K562 (cell line): ENCODE results near the gene RFX3. TPM values are rescaled to one million over a fixed set of nuclear protein-coding genes. Genes with fewer than 3 reads are reported as not detected.

Experiments
- ATAC-seq: fragments of 200-7000 bp; cut with Tn5 transposase; 3 replicates; pipeline ENCODE4 v1.9.1; 2020; ENCODE audit warnings: moderate library complexity
- BruUV-seq: library from RNA; stranded (reverse); fragments of 400-500 nt; replicated peaks from 2 replicates; lab custom pipeline; 2021; lab: Mats Ljungman, UMichigan
- CTCF ChIA-PET: fragments of 300-600 bp; formaldehyde crosslinking; extraction: SDS; loops from one replicate; lab custom pipeline; 2021; ENCODE audit warnings: low intra/inter-chr PET ratio; lab: Yijun Ruan, JAX
- POLR2A ChIA-PET: fragments of 300-600, 350-650 bp; sonication (Branson Sonifier 250); formaldehyde crosslinking; extraction: SDS; loops from one replicate; lab custom pipeline; 2021; ENCODE audit warnings: antibody characterized with exemption, inconsistent platforms; lab: Yijun Ruan, JAX
- DNase-seq, 4 experiments: peaks; one replicate each; pipeline versions ENCODE4 v3.0.0 to v3.0.0-alpha.2; 2011 to 2018; ENCODE audit warnings: low spot score in 3 of 4, mixed read lengths in 3 of 4; ENCODE audit errors: extremely low read depth in 1 of 4
- FAIRE-seq: peaks from 2 replicates; lab custom pipeline; 2011; peaks lifted over from hg19 to GRCh38; lab: Jason Lieb, UNC
- H2AFZ ChIP-seq: 2 replicates; pipeline ENCODE4 v1.6.0; 2011; ENCODE audit warnings: low read depth, low read length, control low read depth, inconsistent platforms
- H3K27ac ChIP-seq: fragments of 200-600 bp; 3 replicates; pipeline ENCODE4 v1.8.0; 2011; ENCODE audit warnings: low read depth, mild to moderate bottlenecking, control low read depth, inconsistent platforms, low read length, moderate library complexity, mixed read lengths; ENCODE audit errors: extremely low read depth
- H3K27me3 ChIP-seq, 2 experiments: fragments of 300-600 bp in 1 of 2; 2 replicates in 1 of 2; 3 replicates in 1 of 2; pipeline versions ENCODE4 v1.6.0 to v1.8.0; 2011; ENCODE audit warnings: inconsistent platforms in 2 of 2, low read length in 2 of 2, mild to moderate bottlenecking in 1 of 2, mixed read lengths in 1 of 2, moderate library complexity in 1 of 2; ENCODE audit not compliant: control insufficient read depth in 2 of 2, insufficient read depth in 2 of 2
- H3K36me3 ChIP-seq: fragments of 300-600 bp; 3 replicates; pipeline ENCODE4 v1.8.0; 2011; ENCODE audit warnings: mild to moderate bottlenecking, low read length, inconsistent platforms; ENCODE audit not compliant: control insufficient read depth, insufficient read depth
- H3K4me1 ChIP-seq, 2 experiments: fragments of 200-600 bp in 1 of 2; replicated peaks in 1 of 2; 2 replicates in 1 of 2; 3 replicates in 1 of 2; pipeline versions ENCODE4 v1.5.1 to v1.8.0; 2011; ENCODE audit warnings: inconsistent platforms in 2 of 2, low read length in 2 of 2, mild to moderate bottlenecking in 1 of 2, mixed read lengths in 1 of 2, moderate library complexity in 1 of 2; ENCODE audit not compliant: control insufficient read depth in 2 of 2, insufficient read depth in 2 of 2
- H3K4me2 ChIP-seq: 2 replicates; pipeline ENCODE4 v1.6.1; 2011; ENCODE audit warnings: low read length, control low read depth, inconsistent platforms, mixed read lengths; ENCODE audit not compliant: insufficient read depth
- H3K4me3 ChIP-seq: fragments of 200-600 bp; sonication (generic), shearing (Covaris generic); 2 replicates; pipeline ENCODE4 v1.5.1; 2016; ENCODE audit warnings: control low read depth, inconsistent platforms
- H3K79me2 ChIP-seq: fragments of 200-600 bp; 3 replicates; pipeline ENCODE4 v1.8.0; 2011; ENCODE audit warnings: low read length, inconsistent platforms; ENCODE audit not compliant: control insufficient read depth, insufficient read depth
- H3K9ac ChIP-seq, 2 experiments: 2 replicates each; pipeline versions ENCODE4 v1.6.0 to v1.6.1; 2011; ENCODE audit warnings: low read depth in 2 of 2, low read length in 2 of 2, control low read depth in 1 of 2, inconsistent platforms in 1 of 2, mild to moderate bottlenecking in 1 of 2, mixed read lengths in 1 of 2; ENCODE audit not compliant: insufficient read depth in 1 of 2
- H3K9me1 ChIP-seq: one replicate; pipeline ENCODE4 v1.6.0; 2011; ENCODE audit warnings: inconsistent platforms, mild to moderate bottlenecking, low read length, moderate library complexity; ENCODE audit not compliant: control insufficient read depth, insufficient read depth
- H3K9me3 ChIP-seq: replicated peaks from 2 replicates; pipeline ENCODE4 v1.5.1; 2011; ENCODE audit warnings: low read depth, low read length, inconsistent platforms; ENCODE audit not compliant: control insufficient read depth, insufficient read depth
- H4K20me1 ChIP-seq: replicated peaks from 2 replicates; pipeline ENCODE4 v1.6.1; 2011; ENCODE audit warnings: low read length, inconsistent platforms, mixed read lengths; ENCODE audit not compliant: control insufficient read depth, insufficient read depth
- JUND ChIP-seq, 2 experiments: IDR thresholded peaks; 2 replicates in 1 of 2; 3 replicates in 1 of 2; pipeline ENCODE4 v1.6.1; 2011; ENCODE audit warnings: borderline replicate concordance in 2 of 2, low read depth in 2 of 2, low read length in 2 of 2, improper control_type of control experiment in 1 of 2, missing biosample characterization in 1 of 2, missing genetic modification characterization in 1 of 2, missing genetic modification reagents in 1 of 2
- KLF10 ChIP-seq: fragments of 250-450 bp; sonication (Bioruptor Pico); IDR thresholded peaks from 2 replicates; pipeline ENCODE4 v1.6.1; 2021; ENCODE audit warnings: matching md5 sums
- PHB ChIP-seq: fragments of 250-450 bp; sonication (Bioruptor Pico); IDR thresholded peaks from 2 replicates; pipeline ENCODE4 v1.5.0; 2021
- PHB2 ChIP-seq: fragments of 450-650 bp; IDR thresholded peaks from 2 replicates; pipeline ENCODE4 v1.6.1; 2017; ENCODE audit warnings: low read depth
- POLR2AphosphoS5 ChIP-seq: IDR thresholded peaks from 2 replicates; pipeline ENCODE4 v1.6.1; 2011; ENCODE audit warnings: mild to moderate bottlenecking, low read depth, low read length, moderate library complexity; ENCODE audit not compliant: control insufficient read depth, insufficient read depth
- RCOR1 ChIP-seq, 2 experiments: IDR thresholded peaks; 2 replicates each; pipeline ENCODE4 v1.6.1; 2012; ENCODE audit warnings: low read depth in 2 of 2, low read length in 2 of 2, borderline replicate concordance in 1 of 2, improper control_type of control experiment in 1 of 2
- SAFB2 ChIP-seq: fragments of 200-400 bp; formaldehyde crosslinking; IDR thresholded peaks from 2 replicates; pipeline ENCODE4 v1.6.1; 2018; ENCODE audit warnings: borderline replicate concordance, low read length, low read depth, moderate library complexity; ENCODE audit not compliant: severe bottlenecking
- ZEB2 ChIP-seq: fragments of 450-650 bp; IDR thresholded peaks from 2 replicates; pipeline ENCODE4 v1.6.1; 2016
- ZNF143 ChIP-seq: sonication (generic); formaldehyde crosslinking; IDR thresholded peaks from 2 replicates; pipeline ENCODE4 v1.9.0; 2022; ENCODE audit warnings: mild to moderate bottlenecking, missing genetic modification reagents
- ZNF584 ChIP-seq: fragments of 200-800 bp; sonication (Bioruptor generic); IDR thresholded peaks from 2 replicates; pipeline ENCODE4 v1.6.1; 2016; ENCODE audit warnings: low read depth, mild to moderate bottlenecking, missing genetic modification characterization, missing compliant biosample characterization
- ZNF785 ChIP-seq: fragments of 250-450 bp; sonication (Bioruptor Pico); IDR thresholded peaks from 2 replicates; pipeline ENCODE4 v1.4.0; 2020; ENCODE audit warnings: mild to moderate bottlenecking
- WGBS: fragments of 100-300 bp; shearing (Covaris generic); methylation state at CpG from one replicate; pipeline ENCODE4 v1.1.6; 2016; ENCODE audit warnings: low coverage, mixed read lengths; ENCODE audit not compliant: insufficient coverage; ENCODE audit errors: missing lambda C conversion rate; 5-methylcytosine and 5-hydroxymethylcytosine counted together
- in situ Hi-C: fragments of 300-500 bp; cut with MboI; formaldehyde crosslinking; loops from 4 replicates; pipeline ENCODE4 v1.15.0; 2018; ENCODE audit warnings: inconsistent platforms, mixed read lengths
- intact Hi-C: fragments of 100-400 bp; cut with micrococcal nuclease; formaldehyde crosslinking; loops from 2 replicates; pipeline ENCODE4 v1.14.2; 2022
- polyA plus RNA-seq, 8 experiments: library from polyadenylated mRNA; depleted of rRNA in 4 of 8; stranded (reverse) in 5 of 8; unstranded in 3 of 8; fragments of >200 nt; fragmentation: Nextera tagmentation in 2 of 8; fragmentation: Illumina TruSeq in 1 of 8; extraction: Ambion mirVana in 2 of 8; extraction: Trizol in 1 of 8; gene quantifications; 2 replicates each; pipeline versions ENCODE4 v1.2.1 to v1.2.3, GENCODE V29; 2011 to 2014; ENCODE audit warnings: inconsistent platforms in 1 of 8, missing spikeins in 1 of 8
- total RNA-seq, 7 experiments: library from RNA; depleted of rRNA in 6 of 7; stranded (reverse); fragments of >200 nt in 6 of 7; fragmentation: Illumina TruSeq in 2 of 7; extraction: Trizol in 2 of 7; gene quantifications; 2 replicates each; pipeline versions ENCODE4 v1.2.1 to v1.2.3, GENCODE V29; 2011 to 2021; ENCODE audit warnings: low replicate concordance in 1 of 7
- TF ChIP-seq, protein P1 (sequence below), 2 experiments: fragments of 200-800 bp in 1 of 2; sonication (Bioruptor generic) in 1 of 2; sonication (generic) in 1 of 2; formaldehyde crosslinking in 1 of 2; IDR thresholded peaks in 1 of 2; conservative IDR thresholded peaks in 1 of 2; 2 replicates each; pipeline versions ENCODE4 v1.5.0 to v1.6.1; 2016 to 2020; ENCODE audit warnings: missing compliant biosample characterization in 1 of 2, missing genetic modification characterization in 1 of 2, missing genetic modification reagents in 1 of 2
- TF ChIP-seq, protein P2 (sequence below): fragments of 150-350 bp; conservative IDR thresholded peaks from 2 replicates; pipeline ENCODE4 v1.6.1; 2014; ENCODE audit warnings: low read length
- TF ChIP-seq, protein P3 (sequence below): fragments of 450-650 bp; IDR thresholded peaks from 2 replicates; pipeline ENCODE4 v1.6.1; 2017; ENCODE audit warnings: antibody characterized with exemption

The RFX3 gene
- total and polyA plus RNA-seq, 9 of the 15 experiments (the other 6 are each of a cell fraction or from before 2014, with no cell fraction given): 0.86 to 4.9 (median 2.0) TPM

DNA sequence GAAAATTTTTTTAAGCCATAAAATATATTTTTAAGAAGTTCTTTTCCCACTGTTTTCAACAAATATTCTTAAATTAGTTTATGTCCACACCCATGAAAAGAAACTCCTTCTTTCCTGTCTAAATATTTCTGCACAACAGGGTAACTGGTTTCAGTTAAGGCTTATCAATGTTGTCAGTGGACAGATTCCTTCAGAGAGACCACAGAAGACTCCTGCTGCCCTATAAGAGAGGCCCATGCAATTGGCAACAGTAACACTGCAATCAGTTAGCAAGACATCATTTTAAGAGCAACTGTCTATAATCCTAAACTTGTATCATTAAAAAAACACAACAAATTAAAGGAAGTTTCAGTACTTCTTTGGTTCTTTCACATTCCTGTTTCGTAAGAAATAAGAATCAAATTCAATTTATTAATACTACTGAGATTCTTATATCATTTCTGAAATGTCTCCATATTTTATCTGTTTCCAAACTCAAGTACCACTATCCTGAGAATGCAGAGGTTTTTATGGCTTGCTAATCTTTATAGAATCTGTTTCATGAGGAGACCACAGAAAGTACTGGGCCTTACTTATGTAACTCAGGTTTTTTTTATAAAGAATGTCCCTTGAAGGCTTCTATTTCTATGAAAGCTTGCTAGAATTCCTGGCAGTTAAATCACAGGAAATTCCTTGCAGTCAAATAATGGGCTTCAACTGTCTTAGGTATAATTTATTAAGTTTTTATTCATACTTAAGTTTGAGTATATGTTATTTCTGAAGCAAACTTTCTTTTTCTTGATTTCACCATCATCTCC is 240.2 kb downstream of the RFX3 start:
- CTCF ChIA-PET: no interaction called here
- in situ Hi-C loops (no loop called here), intact Hi-C loops (no loop called here)
- no peaks in the 10 kb centered on the region for H3K27me3 ChIP-seq
- H3K4me2 ChIP-seq: no peak overlapping the region
- POLR2A ChIA-PET: no interaction called here
- FAIRE-seq (no peak), DNase-seq (no peak), ATAC-seq (no peak)
- H3K9me3 ChIP-seq: no peaks in the 10 kb centered on the region
- H4K20me1 ChIP-seq: no peaks in the 10 kb centered on the region
- H2AFZ ChIP-seq: no peak overlapping the region
- no peak overlapping the region for H3K9ac ChIP-seq
- H3K79me2 ChIP-seq: no peaks in the 10 kb centered on the region
- no peaks in the 10 kb centered on the region for H3K4me1 ChIP-seq
- H3K9me1 ChIP-seq: no peaks in the 10 kb centered on the region
- BruUV-seq: no TSS peak
- no peak overlapping the region for H3K27ac ChIP-seq
- H3K4me3 ChIP-seq: no peak overlapping the region
- 38% methylated on average over 1 of the region's 1 CpG for WGBS
- no peaks in the 10 kb centered on the region for H3K36me3 ChIP-seq
- TF ChIP-seq PHB2 (no peak), SAFB2 (no peak), POLR2AphosphoS5 (no peak), PHB (CRISPR knock-in tag) (no peak), ZNF584 (CRISPR knock-in tag) (no peak), RCOR1 (IDR thresholded peaks at IDR 0.05; ENCODE audit: borderline replicate concordance in 1 of 2, low read depth in 2 of 2, low read length in 2 of 2) (no peak), JUND (IDR thresholded peaks at IDR 0.05; ENCODE audit: borderline replicate concordance, low read depth, low read length) (no peak), JUND (tag; IDR thresholded peaks at IDR 0.05; ENCODE audit: borderline replicate concordance, low read depth, low read length) (no peak), KLF10 (CRISPR knock-in tag) (no peak), ZEB2 (no peak), ZNF785 (no peak), ZNF143 (CRISPR knock-in tag) (no peak)
- TF ChIP-seq, protein P1, sequence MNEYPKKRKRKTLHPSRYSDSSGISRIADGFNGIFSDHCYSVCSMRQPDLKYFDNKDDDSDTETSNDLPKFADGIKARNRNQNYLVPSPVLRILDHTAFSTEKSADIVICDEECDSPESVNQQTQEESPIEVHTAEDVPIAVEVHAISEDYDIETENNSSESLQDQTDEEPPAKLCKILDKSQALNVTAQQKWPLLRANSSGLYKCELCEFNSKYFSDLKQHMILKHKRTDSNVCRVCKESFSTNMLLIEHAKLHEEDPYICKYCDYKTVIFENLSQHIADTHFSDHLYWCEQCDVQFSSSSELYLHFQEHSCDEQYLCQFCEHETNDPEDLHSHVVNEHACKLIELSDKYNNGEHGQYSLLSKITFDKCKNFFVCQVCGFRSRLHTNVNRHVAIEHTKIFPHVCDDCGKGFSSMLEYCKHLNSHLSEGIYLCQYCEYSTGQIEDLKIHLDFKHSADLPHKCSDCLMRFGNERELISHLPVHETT (CRISPR knock-in tag; conservative IDR thresholded peaks at IDR 0.05 in 1 of 2, IDR thresholded peaks at IDR 0.05 in 1 of 2): no peak
- TF ChIP-seq, protein P2, sequence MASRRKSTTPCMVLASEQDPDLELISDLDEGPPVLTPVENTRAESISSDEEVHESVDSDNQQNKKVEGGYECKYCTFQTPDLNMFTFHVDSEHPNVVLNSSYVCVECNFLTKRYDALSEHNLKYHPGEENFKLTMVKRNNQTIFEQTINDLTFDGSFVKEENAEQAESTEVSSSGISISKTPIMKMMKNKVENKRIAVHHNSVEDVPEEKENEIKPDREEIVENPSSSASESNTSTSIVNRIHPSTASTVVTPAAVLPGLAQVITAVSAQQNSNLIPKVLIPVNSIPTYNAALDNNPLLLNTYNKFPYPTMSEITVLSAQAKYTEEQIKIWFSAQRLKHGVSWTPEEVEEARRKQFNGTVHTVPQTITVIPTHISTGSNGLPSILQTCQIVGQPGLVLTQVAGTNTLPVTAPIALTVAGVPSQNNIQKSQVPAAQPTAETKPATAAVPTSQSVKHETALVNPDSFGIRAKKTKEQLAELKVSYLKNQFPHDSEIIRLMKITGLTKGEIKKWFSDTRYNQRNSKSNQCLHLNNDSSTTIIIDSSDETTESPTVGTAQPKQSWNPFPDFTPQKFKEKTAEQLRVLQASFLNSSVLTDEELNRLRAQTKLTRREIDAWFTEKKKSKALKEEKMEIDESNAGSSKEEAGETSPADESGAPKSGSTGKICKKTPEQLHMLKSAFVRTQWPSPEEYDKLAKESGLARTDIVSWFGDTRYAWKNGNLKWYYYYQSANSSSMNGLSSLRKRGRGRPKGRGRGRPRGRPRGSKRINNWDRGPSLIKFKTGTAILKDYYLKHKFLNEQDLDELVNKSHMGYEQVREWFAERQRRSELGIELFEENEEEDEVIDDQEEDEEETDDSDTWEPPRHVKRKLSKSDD: no peak
- TF ChIP-seq, protein P3, sequence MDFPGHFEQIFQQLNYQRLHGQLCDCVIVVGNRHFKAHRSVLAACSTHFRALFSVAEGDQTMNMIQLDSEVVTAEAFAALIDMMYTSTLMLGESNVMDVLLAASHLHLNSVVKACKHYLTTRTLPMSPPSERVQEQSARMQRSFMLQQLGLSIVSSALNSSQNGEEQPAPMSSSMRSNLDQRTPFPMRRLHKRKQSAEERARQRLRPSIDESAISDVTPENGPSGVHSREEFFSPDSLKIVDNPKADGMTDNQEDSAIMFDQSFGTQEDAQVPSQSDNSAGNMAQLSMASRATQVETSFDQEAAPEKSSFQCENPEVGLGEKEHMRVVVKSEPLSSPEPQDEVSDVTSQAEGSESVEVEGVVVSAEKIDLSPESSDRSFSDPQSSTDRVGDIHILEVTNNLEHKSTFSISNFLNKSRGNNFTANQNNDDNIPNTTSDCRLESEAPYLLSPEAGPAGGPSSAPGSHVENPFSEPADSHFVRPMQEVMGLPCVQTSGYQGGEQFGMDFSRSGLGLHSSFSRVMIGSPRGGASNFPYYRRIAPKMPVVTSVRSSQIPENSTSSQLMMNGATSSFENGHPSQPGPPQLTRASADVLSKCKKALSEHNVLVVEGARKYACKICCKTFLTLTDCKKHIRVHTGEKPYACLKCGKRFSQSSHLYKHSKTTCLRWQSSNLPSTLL: no peak
